H9 (cell line): ENCODE data around the gene KCNN2. TPM values are rescaled to one million over a fixed set of nuclear protein-coding genes. Genes with fewer than 3 reads are reported as not detected.

Experiments used
- DNase-seq: peaks from one replicate; pipeline ENCODE4 v3.0.0-alpha.2; 2017
- H2AFZ ChIP-seq: one replicate; pipeline ENCODE4 v1.6.1; 2013; ENCODE audit warnings: mild to moderate bottlenecking, low read length, control low read depth, moderate library complexity
- H2AK5ac ChIP-seq: 2 replicates; pipeline ENCODE4 v1.6.1; 2013; ENCODE audit warnings: low read length, control low read depth, mixed read lengths; ENCODE audit not compliant: insufficient read length
- H2BK120ac ChIP-seq: one replicate; pipeline ENCODE4 v1.6.1; 2013; ENCODE audit warnings: low read depth, mild to moderate bottlenecking, low read length, control low read depth, inconsistent platforms; ENCODE audit not compliant: poor library complexity, severe bottlenecking
- H2BK12ac ChIP-seq: 2 replicates; pipeline ENCODE4 v1.6.1; 2013; ENCODE audit warnings: low read length, control low read depth, mixed read lengths, low read depth; ENCODE audit not compliant: insufficient read length
- H2BK15ac ChIP-seq: 2 replicates; pipeline ENCODE4 v1.6.1; 2013; ENCODE audit warnings: low read depth, low read length, control low read depth
- H2BK20ac ChIP-seq: one replicate; pipeline ENCODE4 v1.6.1; 2013; ENCODE audit warnings: low read depth, mild to moderate bottlenecking, low read length, control low read depth, inconsistent platforms; ENCODE audit not compliant: poor library complexity, severe bottlenecking
- H2BK5ac ChIP-seq: 2 replicates; pipeline ENCODE4 v1.6.1; 2013; ENCODE audit warnings: low read length, control low read depth, mixed read lengths; ENCODE audit not compliant: insufficient read length
- H3K14ac ChIP-seq: 2 replicates; pipeline ENCODE4 v1.6.1; 2013; ENCODE audit warnings: low read length, control low read depth; ENCODE audit not compliant: insufficient read depth
- H3K18ac ChIP-seq: 2 replicates; pipeline ENCODE4 v1.6.1; 2013; ENCODE audit warnings: low read depth, mild to moderate bottlenecking, mixed read lengths, low read length, control low read depth; ENCODE audit not compliant: insufficient read length
- H3K23ac ChIP-seq: 2 replicates; pipeline ENCODE4 v1.6.1; 2013; ENCODE audit warnings: low read length, control low read depth, mixed read lengths, low read depth; ENCODE audit not compliant: insufficient read length
- H3K23me2 ChIP-seq: 2 replicates; pipeline ENCODE4 v1.6.1; 2013; ENCODE audit warnings: low read depth, mild to moderate bottlenecking, mixed read lengths, low read length, control low read depth; ENCODE audit not compliant: insufficient read length, poor library complexity, severe bottlenecking
- H3K27ac ChIP-seq: 2 replicates; pipeline ENCODE4 v1.5.1; 2013; ENCODE audit warnings: low read length, control low read depth, mixed read lengths, low read depth; ENCODE audit not compliant: insufficient read length
- H3K27me3 ChIP-seq: 2 replicates; pipeline ENCODE4 v1.6.1; 2013; ENCODE audit warnings: low read length, control low read depth, inconsistent platforms; ENCODE audit not compliant: insufficient read depth
- H3K4ac ChIP-seq: 2 replicates; pipeline ENCODE4 v1.6.1; 2013; ENCODE audit warnings: low read depth, mild to moderate bottlenecking, control low read depth, inconsistent platforms, low read length, moderate library complexity
- H3K4me1 ChIP-seq: 2 replicates; pipeline ENCODE4 v1.6.1; 2013; ENCODE audit warnings: low read length, control low read depth, inconsistent platforms; ENCODE audit not compliant: insufficient read depth
- H3K4me2 ChIP-seq: 2 replicates; pipeline ENCODE4 v1.6.1; 2013; ENCODE audit warnings: low read length, control low read depth, mixed read lengths; ENCODE audit not compliant: insufficient read length, insufficient read depth
- H3K56ac ChIP-seq: 2 replicates; pipeline ENCODE4 v1.6.1; 2013; ENCODE audit warnings: low read depth, mild to moderate bottlenecking, mixed read lengths, low read length, control low read depth; ENCODE audit not compliant: insufficient read length
- H3K79me1 ChIP-seq: 2 replicates; pipeline ENCODE4 v1.6.1; 2013; ENCODE audit warnings: low read depth, mild to moderate bottlenecking, moderate library complexity, low read length, control low read depth, inconsistent platforms; ENCODE audit not compliant: insufficient read depth, poor library complexity, severe bottlenecking
- H3K79me2 ChIP-seq: 2 replicates; pipeline ENCODE4 v1.6.1; 2013; ENCODE audit warnings: low read length, control low read depth, inconsistent platforms; ENCODE audit not compliant: insufficient read depth
- H3K9ac ChIP-seq: 2 replicates; pipeline ENCODE4 v1.6.1; 2013; ENCODE audit warnings: low read length, control low read depth, mixed read lengths; ENCODE audit not compliant: insufficient read length; ENCODE audit errors: extremely low read depth
- H3K9me3 ChIP-seq: one replicate; pipeline ENCODE4 v1.6.1; 2013; ENCODE audit warnings: low read depth, low read length, inconsistent platforms; ENCODE audit not compliant: control insufficient read depth
- H3T11ph ChIP-seq: one replicate; pipeline ENCODE4 v1.6.1; 2013; ENCODE audit warnings: mild to moderate bottlenecking, low read length, control low read depth, inconsistent platforms
- H4K20me1 ChIP-seq: one replicate; pipeline ENCODE4 v1.6.1; 2013; ENCODE audit not compliant: control insufficient read depth, insufficient read length, insufficient read depth
- H4K5ac ChIP-seq: 2 replicates; pipeline ENCODE4 v1.6.1; 2013; ENCODE audit warnings: low read depth, mild to moderate bottlenecking, mixed read lengths, low read length, control low read depth; ENCODE audit not compliant: insufficient read length
- H4K8ac ChIP-seq: replicated peaks from 2 replicates; pipeline ENCODE4 v1.6.1; 2013; ENCODE audit warnings: low read length, control low read depth, mixed read lengths, low read depth; ENCODE audit not compliant: insufficient read length
- H4K91ac ChIP-seq: 2 replicates; pipeline ENCODE4 v1.6.1; 2013; ENCODE audit warnings: low read depth, mild to moderate bottlenecking, moderate library complexity, mixed read lengths, low read length, control low read depth; ENCODE audit not compliant: insufficient read length
- H3K27ac Mint-ChIP-seq, 3 experiments: 2 replicates in 2 of 3; 3 replicates in 1 of 3; pipeline ENCODE4 v1.8.0; 2020 to 2021; ENCODE audit warnings: mixed read lengths in 3 of 3, mild to moderate bottlenecking in 1 of 3, moderate library complexity in 1 of 3
- H3K27me3 Mint-ChIP-seq: 2 replicates; pipeline ENCODE4 v1.8.0; 2021; ENCODE audit warnings: low read depth, mild to moderate bottlenecking, moderate library complexity, mixed read lengths
- H3K36me3 Mint-ChIP-seq, 3 experiments: 2 replicates in 2 of 3; 3 replicates in 1 of 3; pipeline ENCODE4 v1.8.0; 2020 to 2021; ENCODE audit warnings: low read depth in 3 of 3, mixed read lengths in 3 of 3; ENCODE audit not compliant: insufficient read depth in 1 of 3
- H3K4me1 Mint-ChIP-seq, 2 experiments: 2 replicates each; pipeline ENCODE4 v1.8.0; 2020; ENCODE audit warnings: mixed read lengths in 2 of 2
- H3K4me3 Mint-ChIP-seq, 2 experiments: 2 replicates in 1 of 2; 3 replicates in 1 of 2; pipeline ENCODE4 v1.8.0; 2020 to 2021; ENCODE audit warnings: mild to moderate bottlenecking in 2 of 2, mixed read lengths in 2 of 2, moderate library complexity in 1 of 2
- H3K9me3 Mint-ChIP-seq, 2 experiments: 2 replicates in 1 of 2; 3 replicates in 1 of 2; pipeline ENCODE4 v1.8.0; 2020; ENCODE audit warnings: mild to moderate bottlenecking in 2 of 2, mixed read lengths in 2 of 2, moderate library complexity in 1 of 2
- WGBS: extraction: QIAGEN DNeasy Blood & Tissue Kit; methylation state at CpG from one replicate; pipeline ENCODE4 v1.1.7; 2013; ENCODE audit warnings: missing lambda C conversion rate, low lambda C conversion rate, mixed read lengths; ENCODE audit not compliant: insufficient read length; ENCODE audit errors: extremely low coverage; 5-methylcytosine and 5-hydroxymethylcytosine counted together
- total RNA-seq: library from RNA; stranded (reverse); gene quantifications from 2 replicates; pipeline ENCODE4 v1.2.1, GENCODE V29; 2021
- TF ChIP-seq, protein P1 (sequence below): fragments of 200-600 bp; sonication (generic); conservative IDR thresholded peaks from 3 replicates; pipeline ENCODE4 v1.8.0; 2021; ENCODE audit warnings: antibody characterized with exemption, mild to moderate bottlenecking

KCNN2 gene
- total RNA-seq, 1 experiment from 2014 or later = 21.0 TPM

DNA sequence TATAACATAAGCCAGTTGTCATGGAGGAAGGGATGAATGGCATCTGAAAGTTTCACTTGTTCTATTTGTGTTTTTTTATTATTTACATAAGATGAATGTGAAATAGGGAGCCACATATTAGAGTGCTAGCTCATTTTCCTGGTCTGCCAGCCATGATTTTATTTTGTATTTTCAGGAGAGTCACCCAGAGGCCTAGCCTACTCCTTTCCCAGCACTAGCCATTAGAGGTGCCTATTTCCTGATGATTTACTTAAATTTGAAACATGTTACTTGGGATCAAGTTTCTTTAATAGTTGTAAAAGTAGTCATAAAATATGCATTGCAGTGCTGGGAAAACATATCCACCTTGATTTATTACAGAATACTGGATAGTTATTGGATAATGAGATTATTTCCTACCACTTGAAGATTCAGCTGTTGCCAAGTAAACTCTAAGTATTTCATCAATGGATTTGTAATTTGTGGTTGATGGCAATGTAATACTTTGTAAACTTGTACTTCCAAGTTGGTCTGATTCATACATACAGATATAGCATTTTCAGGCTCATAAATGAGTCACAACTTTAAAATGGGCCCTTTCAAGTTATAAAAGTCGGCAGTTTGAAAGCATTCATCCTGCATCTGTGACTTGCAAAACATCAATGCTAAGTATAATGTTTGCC lies 50.8 kb downstream of the KCNN2 start:
- no peak overlapping the region for H3K4ac ChIP-seq
- H2AK5ac ChIP-seq = no peak overlapping the region
- H3K4me3 Mint-ChIP-seq = no peak overlapping the region
- H4K20me1 ChIP-seq = no peaks in the 10 kb centered on the region
- H3K14ac ChIP-seq = no peak overlapping the region
- no peak overlapping the region for H3K56ac ChIP-seq
- no peaks in the 10 kb centered on the region for H3K79me1 ChIP-seq
- no peak overlapping the region for H3K23ac ChIP-seq
- peaks cover 2% of the 10 kb centered on the region; the same call in 1 of the 2 replicates for H3K4me1 ChIP-seq
- no peak overlapping the region for H2BK120ac ChIP-seq
- H2BK20ac ChIP-seq = no peak overlapping the region
- H3K27ac Mint-ChIP-seq = 0 out of 7 replicates have a peak overlapping the region, but pooled peaks of 1 of the 3 experiments have one; percentile 75
- H3K27me3 Mint-ChIP-seq = no peaks in the 10 kb centered on the region; the same call in 1 of the 2 replicates
- H3T11ph ChIP-seq = no peak overlapping the region
- no peak overlapping the region for H3K4me2 ChIP-seq
- H3K18ac ChIP-seq = no peak overlapping the region
- no peak overlapping the region for H2BK5ac ChIP-seq
- no peak overlapping the region for H4K8ac ChIP-seq
- TF ChIP-seq, protein P1, sequence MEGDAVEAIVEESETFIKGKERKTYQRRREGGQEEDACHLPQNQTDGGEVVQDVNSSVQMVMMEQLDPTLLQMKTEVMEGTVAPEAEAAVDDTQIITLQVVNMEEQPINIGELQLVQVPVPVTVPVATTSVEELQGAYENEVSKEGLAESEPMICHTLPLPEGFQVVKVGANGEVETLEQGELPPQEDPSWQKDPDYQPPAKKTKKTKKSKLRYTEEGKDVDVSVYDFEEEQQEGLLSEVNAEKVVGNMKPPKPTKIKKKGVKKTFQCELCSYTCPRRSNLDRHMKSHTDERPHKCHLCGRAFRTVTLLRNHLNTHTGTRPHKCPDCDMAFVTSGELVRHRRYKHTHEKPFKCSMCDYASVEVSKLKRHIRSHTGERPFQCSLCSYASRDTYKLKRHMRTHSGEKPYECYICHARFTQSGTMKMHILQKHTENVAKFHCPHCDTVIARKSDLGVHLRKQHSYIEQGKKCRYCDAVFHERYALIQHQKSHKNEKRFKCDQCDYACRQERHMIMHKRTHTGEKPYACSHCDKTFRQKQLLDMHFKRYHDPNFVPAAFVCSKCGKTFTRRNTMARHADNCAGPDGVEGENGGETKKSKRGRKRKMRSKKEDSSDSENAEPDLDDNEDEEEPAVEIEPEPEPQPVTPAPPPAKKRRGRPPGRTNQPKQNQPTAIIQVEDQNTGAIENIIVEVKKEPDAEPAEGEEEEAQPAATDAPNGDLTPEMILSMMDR = no peak
- H2BK15ac ChIP-seq = no peak overlapping the region
- no CpG with 5 or more reads among the region's 1 CpG for WGBS
- no peak overlapping the region for H4K5ac ChIP-seq
- no peak overlapping the region for H4K91ac ChIP-seq
- peaks cover 0 to 1% (median 0%) of the 10 kb centered on the region in 3 experiments; a peak in 1 of 7 replicates for H3K36me3 Mint-ChIP-seq
- H3K27ac ChIP-seq = no peak overlapping the region
- H3K4me1 Mint-ChIP-seq = peaks cover 25 to 40% of the 10 kb centered on the region in 2 experiments
- H3K9me3 ChIP-seq = no peaks in the 10 kb centered on the region
- H2BK12ac ChIP-seq = no peak overlapping the region
- H3K9me3 Mint-ChIP-seq = no peaks in the 10 kb centered on the region
- H3K23me2 ChIP-seq = no peaks in the 10 kb centered on the region
- H2AFZ ChIP-seq = no peak overlapping the region
- no peak for DNase-seq
- H3K9ac ChIP-seq = no peak overlapping the region
- H3K27me3 ChIP-seq = no peaks in the 10 kb centered on the region
- H3K79me2 ChIP-seq = peaks cover 2% of the 10 kb centered on the region; the same call in 1 of the 2 replicates
